Kidney epithelial cell (primary cell): ENCODE measurements around the gene PA2G4. TPM values are rescaled to one million over a fixed set of nuclear protein-coding genes. Genes with fewer than 3 reads are reported as not detected.
"Not testable (repeated sequence)": the region's sequence is repeated elsewhere in the genome, so short reads cannot be mapped to it uniquely, and the experiment has no call there.

Experiments
- DNase-seq: peaks from one replicate; pipeline ENCODE4 v3.0.0-alpha.2; 2010; ENCODE audit warnings: low read depth
- H3K27me3 ChIP-seq: 2 replicates; pipeline ENCODE4 v1.6.0; 2011; ENCODE audit warnings: low read length; ENCODE audit not compliant: control insufficient read depth, insufficient read depth
- H3K36me3 ChIP-seq: 2 replicates; pipeline ENCODE4 v1.5.1; 2011; ENCODE audit warnings: low read length; ENCODE audit not compliant: control insufficient read depth, insufficient read depth
- H3K4me3 ChIP-seq: 2 replicates; pipeline ENCODE4 v1.5.1; 2011; ENCODE audit warnings: low read depth, mild to moderate bottlenecking, control low read depth, low read length
- CTCF ChIP-seq: IDR thresholded peaks from 2 replicates; pipeline ENCODE4 v1.5.1; 2011; ENCODE audit warnings: mild to moderate bottlenecking, moderate library complexity, low read length, control low read depth, inconsistent platforms; ENCODE audit not compliant: insufficient read depth, poor library complexity, severe bottlenecking
- total RNA-seq: library from RNA; depleted of rRNA; stranded (reverse); fragments of >200 nt; gene quantifications from 2 replicates; pipeline ENCODE4 v1.2.3, GENCODE V29; 2015

Gene PA2G4
- total RNA-seq, result 149 and 179 TPM in 2 replicates

GRCh38 chr12:56104109-56104814, at the start of gene PA2G4:
Gene PA2G4, plus strand, starts transcription at chr12:56104559. Its CDS starts 179 bp downstream, at chr12:56104738.
- Histone ChIP-seq H3K4me3 (peak within 1 kb of the TSS; percentile 76), H3K27me3 (no peaks in the 10 kb centered on the region), H3K36me3 (no peaks in the 10 kb centered on the region)
- DNase-seq, result peak; percentile 98
- no peak for TF ChIP-seq CTCF

- H3K4me3 ChIP-seq, H3K36me3 ChIP-seq, H3K27me3 ChIP-seq, DNase-seq: not testable (repeated sequence)
Measured at GRCh38 chr12:56059964-56060363, 44.4 kb upstream of the PA2G4 start.

GRCh38 chr12:56061982-56062381, 42.4 kb upstream of the PA2G4 start:
- Histone ChIP-seq H3K27me3 (no peaks in the 10 kb centered on the region), H3K36me3 (no peaks in the 10 kb centered on the region), H3K4me3 (no peak overlapping the region)
- TF ChIP-seq CTCF, result no peak
- peak; percentile 49 for DNase-seq

- no peak for TF ChIP-seq CTCF
- Histone ChIP-seq H3K27me3 (no peaks in the 10 kb centered on the region), H3K4me3 (no peak overlapping the region), H3K36me3 (no peaks in the 10 kb centered on the region)
- DNase-seq, result no peak
Measured at GRCh38 chr12:56062996-56063395, 41.4 kb upstream of the PA2G4 start.

- DNase-seq, result no peak
- Histone ChIP-seq H3K27me3 (no peaks in the 10 kb centered on the region), H3K36me3 (no peaks in the 10 kb centered on the region), H3K4me3 (no peak overlapping the region)
- no peak for TF ChIP-seq CTCF
Measured at GRCh38 chr12:56071648-56072047, 32.7 kb upstream of the PA2G4 start.

GRCh38 chr12:56074396-56074795, 30.0 kb upstream of the PA2G4 start:
- Histone ChIP-seq H3K36me3 (no peaks in the 10 kb centered on the region), H3K27me3 (no peaks in the 10 kb centered on the region), H3K4me3 (no peak overlapping the region)
- no peak for DNase-seq
- no peak for TF ChIP-seq CTCF

GRCh38 chr12:56077966-56078365, 26.4 kb upstream of the PA2G4 start:
- H3K4me3 ChIP-seq, DNase-seq, H3K36me3 ChIP-seq, H3K27me3 ChIP-seq: not testable (repeated sequence)
